GM19397 (cell line): ENCODE data around the gene ARSB.

Experiments used
- ATAC-seq: cut with Tn5 transposase; IDR thresholded peaks from one replicate; pipeline ENCODE4 v1.9.1; 2021; ENCODE audit warnings: mild to moderate bottlenecking, moderate library complexity; ENCODE audit not compliant: unreplicated experiment

Gene ARSB

GRCh38 chr5:78985116-78985724 is at the start of gene ARSB:
Gene ARSB, minus strand, starts transcription at chr5:78985310. Its CDS starts 62 bp downstream, at chr5:78985248.
- ATAC-seq = peak; percentile 41

GRCh38 chr5:79032782-79033181 is 47.7 kb upstream of the ARSB start:
- no peak for ATAC-seq

GRCh38 chr5:79032031-79032695 is 47.1 kb upstream of the ARSB start:
- no peak for ATAC-seq

- ATAC-seq = no peak
Measured at GRCh38 chr5:79031485-79031867, 46.4 kb upstream of the ARSB start.

- ATAC-seq = no peak
Measured at GRCh38 chr5:79030663-79031484, 45.8 kb upstream of the ARSB start.

GRCh38 chr5:79025054-79025472 is 40.0 kb upstream of the ARSB start:
- ATAC-seq = no peak

- ATAC-seq = no peak
Measured at GRCh38 chr5:79023947-79024346, 38.8 kb upstream of the ARSB start.

- no peak for ATAC-seq
Measured at GRCh38 chr5:79023348-79023747, 38.2 kb upstream of the ARSB start.

- ATAC-seq = no peak
Measured at GRCh38 chr5:79022771-79023170, 37.7 kb upstream of the ARSB start.

GRCh38 chr5:79021753-79022152 is 36.6 kb upstream of the ARSB start:
- ATAC-seq = no peak

GRCh38 chr5:79020861-79021561 is 35.9 kb upstream of the ARSB start:
- no peak for ATAC-seq

- ATAC-seq = no peak
Measured at GRCh38 chr5:79014631-79015030, 29.5 kb upstream of the ARSB start.

GRCh38 chr5:79011869-79012268 is 26.8 kb upstream of the ARSB start:
- no peak for ATAC-seq

- ATAC-seq = no peak
Measured at GRCh38 chr5:79011219-79011836, 26.2 kb upstream of the ARSB start.

- no peak for ATAC-seq
Measured at GRCh38 chr5:79008362-79008761, 23.3 kb upstream of the ARSB start.

GRCh38 chr5:79007872-79008271 is 22.8 kb upstream of the ARSB start:
- no peak for ATAC-seq

- ATAC-seq = no peak
Measured at GRCh38 chr5:79005936-79006631, 21.0 kb upstream of the ARSB start.

GRCh38 chr5:79005151-79005550 is 20.0 kb upstream of the ARSB start:
- ATAC-seq = no peak

- ATAC-seq = no peak
Measured at GRCh38 chr5:79002374-79002773, 17.3 kb upstream of the ARSB start.

- no peak for ATAC-seq
Measured at GRCh38 chr5:79001471-79001870, 16.4 kb upstream of the ARSB start.
